NCI-H345 (cell line): ENCODE measurements around the gene PRRG4.
A peak's percentile ranks its signal among the peaks of the same experiment; 100 is the strongest.
"Not testable (repeated sequence)": the region's sequence is repeated elsewhere in the genome, so short reads cannot be mapped to it uniquely, and the experiment has no call there.

Source experiments
- DNase-seq: peaks from one replicate; lab custom pipeline; 2025; lab: John Stamatoyannopoulos, UW

Gene PRRG4

DNA sequence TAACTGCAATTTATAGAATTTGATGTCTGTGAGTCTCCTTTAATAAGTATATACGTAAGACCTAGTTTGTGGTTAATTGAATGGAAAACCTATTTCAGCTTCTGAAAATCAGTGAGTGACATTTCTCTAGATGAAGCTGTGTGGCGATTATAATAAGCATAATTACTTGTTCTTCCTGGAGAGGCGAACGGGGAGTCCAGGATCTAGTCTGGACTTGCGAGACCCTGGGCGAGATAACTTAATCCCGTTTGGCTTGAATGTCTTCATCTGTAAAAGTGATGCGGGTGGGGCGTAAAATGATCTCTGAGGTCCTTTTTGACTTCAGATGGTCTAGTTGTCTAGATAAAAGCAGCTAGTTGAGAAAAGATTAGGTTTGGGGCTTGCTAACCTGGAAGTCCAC lies 1.1 kb downstream of the PRRG4 start:
- no peak for DNase-seq

DNA sequence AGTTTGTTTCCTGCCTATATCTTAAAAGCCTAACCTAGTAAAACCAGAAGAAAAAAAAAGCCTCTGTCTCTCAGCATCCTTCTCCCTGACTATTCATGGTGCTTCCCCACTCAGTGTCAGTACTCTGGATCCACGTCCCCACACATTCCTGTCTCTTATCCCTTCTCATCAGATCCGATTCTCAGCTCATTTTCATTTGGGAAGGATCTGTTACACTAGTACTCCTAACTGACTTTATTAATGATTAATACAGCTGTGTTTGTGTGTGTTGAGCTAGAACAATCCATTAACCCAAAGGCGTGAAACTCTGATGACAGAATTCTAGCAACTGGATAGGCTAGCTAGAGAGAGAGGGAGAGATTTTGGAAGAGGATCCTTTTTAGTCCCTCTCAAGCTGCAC lies 1.5 kb downstream of the PRRG4 start:
- DNase-seq: no peak

DNA sequence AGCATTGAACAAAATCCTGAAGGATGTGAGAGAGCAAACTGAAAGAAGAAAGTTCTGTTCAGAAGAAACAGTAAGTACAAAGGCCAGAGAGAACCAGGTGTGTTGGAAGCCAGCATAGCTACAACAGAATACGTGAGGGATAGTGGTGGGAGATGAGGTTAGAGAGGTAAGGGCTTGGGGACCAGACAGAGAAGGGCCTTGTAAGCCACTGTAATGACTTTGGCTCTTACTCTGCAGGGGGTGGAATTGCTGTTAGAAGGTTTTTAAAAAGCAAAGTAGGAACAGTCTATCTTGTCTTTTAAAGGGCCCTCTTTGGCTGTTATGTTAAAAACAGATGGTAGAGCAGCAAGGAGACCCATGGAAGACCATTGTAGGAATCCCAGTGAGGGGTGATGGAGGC lies 4.2 kb downstream of the PRRG4 start:
- no peak for DNase-seq

- DNase-seq: no peak
Observed at GRCh38 chr11:32836946-32837345, 7.2 kb downstream of the PRRG4 start.

- peak; percentile 29 for DNase-seq
Observed at GRCh38 chr11:32838505-32839274, 9.0 kb downstream of the PRRG4 start.

DNA sequence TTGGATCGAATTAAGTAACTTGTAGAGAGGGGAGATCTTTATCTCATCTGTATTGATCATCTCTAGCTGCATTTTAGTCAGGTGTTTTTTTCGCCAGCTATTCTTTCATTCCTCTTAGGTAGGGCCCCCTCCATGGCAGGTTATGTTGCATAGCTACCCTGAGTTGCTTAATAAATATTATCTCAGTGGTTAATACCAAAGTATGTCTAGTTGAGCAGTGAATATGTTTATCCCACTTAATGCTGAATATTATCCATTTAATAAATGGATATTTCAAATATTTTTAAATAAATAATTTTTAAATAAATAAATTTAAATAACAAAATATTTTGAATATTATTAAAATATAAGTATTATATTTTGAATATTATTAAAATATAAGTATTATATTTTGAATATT lies 9.6 kb downstream of the PRRG4 start:
- no peak for DNase-seq

- no peak for DNase-seq
Observed at GRCh38 chr11:32840587-32840986, 10.9 kb downstream of the PRRG4 start.

GRCh38 chr11:32843544-32843943 lies 13.8 kb downstream of the PRRG4 start:
- DNase-seq: no peak

GRCh38 chr11:32847511-32847910 lies 17.8 kb downstream of the PRRG4 start:
- DNase-seq: no peak

GRCh38 chr11:32849761-32850160 lies 20.0 kb downstream of the PRRG4 start:
- DNase-seq: no peak

DNA sequence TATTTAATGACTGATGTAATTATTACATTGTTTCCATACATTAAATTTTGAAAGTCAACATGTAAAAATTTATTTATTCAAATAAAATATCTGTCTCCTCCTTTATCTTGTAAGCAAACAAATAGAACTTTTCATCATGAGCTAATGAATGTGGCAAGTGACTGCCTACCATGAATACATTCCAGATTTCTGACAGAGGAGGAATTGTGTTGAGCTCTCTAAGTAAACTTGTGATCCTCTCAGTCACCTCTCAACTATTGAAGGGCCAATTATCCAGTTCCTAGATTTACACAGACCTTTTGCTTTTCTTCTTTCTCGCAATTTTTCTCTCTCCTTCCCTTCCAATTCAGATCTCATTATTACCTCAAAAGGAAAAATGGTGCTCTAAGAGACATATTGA lies 21.5 kb downstream of the PRRG4 start:
- DNase-seq: no peak

DNA sequence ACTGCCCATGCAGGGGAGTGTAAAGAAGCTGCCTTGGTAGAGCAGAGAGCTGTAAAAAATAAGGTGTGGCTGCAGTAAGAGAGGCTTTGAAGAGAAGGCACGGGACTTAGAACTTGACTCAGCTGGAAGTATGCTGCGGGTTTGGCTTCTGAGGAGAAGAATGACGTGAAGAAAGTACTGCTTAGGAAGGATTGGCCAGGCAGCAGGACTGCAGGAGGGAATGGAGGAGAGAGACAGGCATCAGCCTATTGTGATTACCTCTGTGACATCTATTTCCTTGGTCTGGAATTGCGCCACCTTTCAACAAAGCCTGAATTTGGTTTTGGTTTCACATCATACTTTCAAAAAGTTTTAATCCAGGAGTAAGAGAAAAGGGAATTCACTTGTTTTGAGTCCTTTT lies 22.5 kb downstream of the PRRG4 start:
- no peak for DNase-seq

DNA sequence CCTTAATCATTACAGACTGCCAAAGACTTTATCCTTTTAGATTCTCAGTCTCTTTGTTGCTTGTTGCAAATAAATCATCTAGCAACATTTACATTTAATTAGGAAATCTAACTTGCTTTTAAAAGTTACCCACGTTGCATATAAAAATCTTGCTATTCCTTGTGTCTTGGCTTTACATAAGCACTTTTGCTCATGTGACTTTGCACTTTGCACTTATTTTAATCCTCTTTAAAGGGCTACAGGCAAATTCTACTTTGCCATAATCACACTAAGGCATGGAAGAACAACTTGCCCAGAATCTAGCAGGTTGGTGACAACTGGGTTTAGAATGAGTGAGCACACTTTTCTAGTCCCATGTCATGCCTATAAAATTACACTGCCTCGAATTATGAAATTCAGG lies 25.9 kb downstream of the PRRG4 start:
- no peak for DNase-seq

DNA sequence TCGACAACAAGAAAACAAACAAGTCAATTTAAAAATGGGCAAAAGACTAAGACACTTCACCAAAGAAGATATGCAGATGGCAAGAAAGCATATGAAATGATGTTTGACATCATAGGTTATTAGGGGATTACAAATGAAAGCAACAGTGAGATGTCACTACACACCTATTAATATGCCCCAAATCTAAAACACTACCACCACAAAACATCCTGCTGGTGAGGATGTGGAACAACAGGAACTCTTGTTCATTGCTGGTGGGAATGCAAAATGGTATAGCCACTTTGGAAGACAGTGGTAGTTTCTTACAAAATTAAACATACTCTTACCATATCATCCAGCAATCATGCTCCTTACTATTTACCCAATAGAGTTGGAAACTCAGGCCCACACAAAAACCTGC lies 29.0 kb downstream of the PRRG4 start:
- no peak for DNase-seq

GRCh38 chr11:32861850-32862577 lies 32.3 kb downstream of the PRRG4 start:
- no peak for DNase-seq

- DNase-seq: no peak
Observed at GRCh38 chr11:32864555-32864954, 34.8 kb downstream of the PRRG4 start.

DNA sequence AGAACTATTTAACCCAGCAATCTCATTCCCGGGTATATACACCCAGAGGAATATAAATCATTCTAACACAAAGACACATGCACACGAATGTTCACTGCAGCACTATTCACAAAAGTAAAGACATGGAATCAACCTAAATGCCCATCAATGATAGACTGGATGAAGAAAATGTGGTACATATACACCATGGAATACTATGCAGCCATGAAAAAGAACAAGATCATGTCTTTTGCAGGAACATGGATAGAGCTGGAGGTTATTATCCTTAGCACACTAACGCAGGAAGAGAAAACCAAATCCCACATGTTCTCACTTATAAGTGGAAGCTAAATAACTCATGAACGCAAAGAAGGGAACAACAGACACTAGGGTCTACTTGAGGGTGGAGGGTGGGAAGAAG lies 39.0 kb downstream of the PRRG4 start:
- DNase-seq: not testable (repeated sequence)

DNA sequence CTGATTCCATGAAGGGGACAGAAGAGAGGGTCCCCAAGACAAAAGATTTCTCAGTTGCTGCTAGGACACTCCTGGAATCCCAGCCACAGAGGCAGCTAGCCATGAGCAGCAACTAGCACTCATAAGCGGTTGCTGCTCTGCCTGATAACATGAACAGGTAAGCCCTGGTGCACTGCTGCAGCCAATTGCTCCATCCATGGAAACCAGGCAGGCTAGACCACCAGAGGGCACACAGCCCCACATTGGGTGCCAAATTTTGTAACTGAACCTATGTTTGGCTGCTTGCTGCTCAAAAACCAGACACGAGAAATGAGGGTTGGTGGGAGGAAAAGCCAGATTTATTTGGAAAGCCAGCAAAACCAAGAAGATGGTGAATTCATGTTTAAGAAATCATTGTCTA lies 40.9 kb downstream of the PRRG4 start:
- DNase-seq: peak; percentile 37

GRCh38 chr11:32874132-32874531 lies 44.4 kb downstream of the PRRG4 start:
- DNase-seq: peak; percentile 90

GRCh38 chr11:32881286-32881685 lies 51.6 kb downstream of the PRRG4 start:
- no peak for DNase-seq

- DNase-seq: no peak
Observed at GRCh38 chr11:32883421-32883820, 53.7 kb downstream of the PRRG4 start.

DNA sequence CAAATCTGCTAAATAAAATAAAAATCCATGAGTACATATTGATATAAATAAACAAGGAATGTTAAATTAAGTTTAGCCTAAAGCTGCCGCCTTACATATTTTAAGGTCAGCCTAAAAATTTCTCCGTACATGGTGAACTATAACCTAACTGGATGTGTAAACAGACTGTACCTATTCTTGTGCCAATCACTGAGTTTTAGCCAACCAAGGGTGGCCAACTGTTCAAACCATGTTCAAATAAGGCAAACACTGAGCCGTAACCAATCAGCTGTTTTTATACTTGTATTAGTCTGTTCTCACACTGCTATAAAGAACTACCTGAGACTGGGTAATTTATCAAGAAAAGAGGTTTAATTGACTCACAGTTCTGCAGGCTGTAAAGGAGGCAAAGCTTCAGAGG lies 54.3 kb downstream of the PRRG4 start:
- DNase-seq: no peak

- no peak for DNase-seq
Observed at GRCh38 chr11:32884770-32885384, 55.1 kb downstream of the PRRG4 start.
